HG03066 (cell line): ENCODE data around the gene TPST2.
A peak's percentile ranks its signal among the peaks of the same experiment; 100 is the strongest.

Experiments used
- ATAC-seq: cut with Tn5 transposase; IDR thresholded peaks from one replicate; pipeline ENCODE4 v1.9.1; 2021; ENCODE audit warnings: low read depth; ENCODE audit not compliant: unreplicated experiment

Gene TPST2

DNA sequence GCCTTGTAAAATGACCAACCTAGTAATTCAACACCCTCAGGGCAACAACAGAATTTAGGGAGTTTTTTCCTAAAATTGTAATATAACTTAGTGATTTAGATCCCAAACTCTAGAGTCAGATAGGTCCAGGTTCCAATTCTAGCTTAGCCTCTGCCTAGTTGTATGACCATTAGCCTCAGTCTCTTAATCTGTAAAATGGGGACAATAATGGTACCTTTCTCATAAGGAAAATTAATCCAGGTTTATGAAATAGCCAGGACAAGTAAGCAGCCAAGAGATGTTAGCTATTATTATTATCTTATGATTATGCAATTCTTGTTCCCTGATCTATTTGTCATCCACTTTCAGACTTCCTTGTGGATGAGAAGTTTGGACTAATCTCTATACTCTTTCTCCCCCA is 81.8 kb downstream of the TPST2 start:
- ATAC-seq, result no peak

DNA sequence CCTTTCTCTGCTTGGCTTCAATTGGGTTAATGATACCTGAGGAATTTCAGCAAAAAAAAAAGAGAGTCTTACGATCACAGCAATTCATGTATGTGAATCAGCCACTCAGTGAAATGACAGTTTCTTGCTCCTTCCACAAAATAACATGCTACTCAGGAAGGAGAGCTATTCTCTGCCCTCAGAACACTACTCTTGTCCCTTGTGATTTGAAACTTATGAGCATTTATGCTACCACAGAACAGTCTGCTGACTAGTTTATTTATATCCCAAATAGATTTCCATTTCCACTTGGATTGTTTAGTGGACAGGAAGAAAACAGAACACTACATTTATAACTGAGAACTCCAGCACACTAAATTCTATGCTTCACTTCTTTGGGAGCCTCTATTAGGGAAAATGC is 86.2 kb downstream of the TPST2 start:
- ATAC-seq, result no peak

DNA sequence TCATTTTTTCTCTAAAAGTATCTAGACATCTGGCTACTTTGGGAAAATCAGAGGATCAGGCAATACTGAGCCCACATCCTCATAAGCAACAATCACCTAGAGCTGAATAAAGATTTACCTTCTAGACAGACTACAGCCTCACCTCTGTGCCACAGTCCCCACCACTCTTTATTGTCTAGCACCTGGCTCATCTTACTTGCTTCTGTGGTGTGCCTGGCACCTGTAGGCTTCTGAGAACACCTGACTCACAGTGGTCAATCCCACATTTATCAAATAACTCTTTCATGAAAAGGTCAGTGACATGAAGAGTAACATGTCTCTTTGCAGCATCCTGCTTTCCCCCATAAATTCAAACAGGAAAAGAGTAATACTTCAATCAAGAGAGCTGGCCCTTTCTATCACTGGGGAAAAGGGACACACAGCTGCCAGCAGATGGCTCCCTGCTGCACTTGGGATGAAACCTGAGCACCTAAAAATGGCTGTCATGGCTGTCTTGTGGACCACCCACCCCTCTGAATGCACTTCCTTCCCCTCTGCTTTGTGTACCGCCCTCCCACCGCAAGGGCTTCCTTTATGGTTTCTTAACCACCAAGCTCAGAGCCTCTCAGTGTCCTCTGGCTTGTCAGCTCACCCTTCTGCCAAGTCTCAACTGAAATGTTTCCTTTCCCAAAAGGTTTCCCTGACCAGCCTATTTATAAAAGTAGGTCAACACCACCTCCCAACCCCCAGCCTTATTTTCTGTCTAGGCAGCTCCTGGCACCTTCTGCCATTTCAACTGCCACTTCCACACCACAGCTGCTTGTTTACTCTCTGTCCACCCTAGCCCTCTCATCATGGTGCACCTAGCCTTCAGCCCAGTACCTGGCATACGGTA is 87.0 kb downstream of the TPST2 start:
- ATAC-seq, result no peak

GRCh38 chr22:26501996-26502395 is 87.9 kb downstream of the TPST2 start:
- ATAC-seq, result no peak

- no peak for ATAC-seq
Observed at GRCh38 chr22:26499188-26499703, 90.7 kb downstream of the TPST2 start.

- ATAC-seq, result no peak
Observed at GRCh38 chr22:26496456-26496855, 93.5 kb downstream of the TPST2 start.

DNA sequence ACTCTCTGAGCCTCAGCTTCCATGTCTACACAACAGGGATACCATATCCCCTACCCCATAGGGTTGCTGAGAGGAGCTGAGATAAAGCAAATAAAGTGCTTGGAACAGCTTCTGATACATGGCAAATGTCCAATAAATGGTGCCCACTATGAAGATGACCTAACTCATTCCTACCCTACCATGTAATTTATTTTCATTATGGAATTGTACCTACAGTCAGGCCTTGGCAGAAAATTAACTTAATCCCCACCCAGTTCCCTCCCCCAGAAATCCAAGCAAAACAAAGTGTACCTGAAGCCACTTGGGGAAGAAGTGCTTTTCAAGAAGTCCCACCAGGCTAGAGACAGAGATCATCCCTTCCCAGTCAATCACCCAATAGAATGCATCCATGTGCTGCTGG is 95.4 kb downstream of the TPST2 start:
- ATAC-seq, result no peak

DNA sequence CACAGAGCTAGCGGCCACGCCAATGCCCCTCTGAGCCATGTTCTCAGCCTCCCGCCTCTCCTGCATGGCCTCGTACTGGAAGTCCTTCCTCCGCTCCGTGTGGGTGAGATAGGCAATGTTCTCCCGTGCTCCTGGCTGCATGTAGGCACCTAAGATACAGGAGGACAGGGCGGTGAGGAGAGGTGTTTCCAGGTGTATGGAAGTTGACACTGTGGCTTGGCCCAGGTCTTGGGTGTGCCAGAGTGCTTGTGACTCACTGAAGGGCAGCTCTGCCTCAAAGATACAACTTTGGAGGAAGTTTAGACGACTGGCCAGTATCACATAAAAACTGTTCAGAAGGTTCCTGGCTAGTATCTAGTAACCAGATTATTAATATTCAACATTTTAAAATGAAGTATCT is 97.7 kb downstream of the TPST2 start:
- ATAC-seq, result no peak

DNA sequence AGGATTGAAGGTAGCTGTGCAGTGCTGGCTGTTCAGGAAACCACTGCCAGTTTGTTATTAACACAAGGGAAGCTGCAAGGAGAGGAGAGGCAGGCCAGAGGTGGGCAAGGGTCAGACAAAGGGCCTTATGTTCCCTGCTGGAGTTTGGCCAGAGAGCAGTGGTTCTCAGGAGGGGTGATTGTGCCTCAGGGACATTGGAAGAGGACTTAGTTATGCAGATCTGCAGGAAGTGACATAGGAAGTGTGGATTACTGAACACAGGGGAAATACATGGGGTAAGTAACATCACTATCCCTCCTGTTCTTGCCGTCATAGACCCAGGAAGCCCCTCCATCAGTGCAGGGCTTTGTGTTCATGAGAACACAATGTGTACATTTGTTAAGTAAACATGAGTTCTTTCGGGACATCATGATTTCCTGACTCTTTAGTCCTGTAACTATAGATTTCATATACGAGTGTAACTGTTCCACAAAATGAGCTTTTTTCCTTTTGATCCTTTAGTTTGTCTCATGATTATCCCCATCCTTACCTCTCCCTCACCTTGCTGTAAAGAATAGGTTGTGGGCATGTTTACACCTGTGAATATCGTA is 100.4 kb downstream of the TPST2 start:
- ATAC-seq, result no peak

DNA sequence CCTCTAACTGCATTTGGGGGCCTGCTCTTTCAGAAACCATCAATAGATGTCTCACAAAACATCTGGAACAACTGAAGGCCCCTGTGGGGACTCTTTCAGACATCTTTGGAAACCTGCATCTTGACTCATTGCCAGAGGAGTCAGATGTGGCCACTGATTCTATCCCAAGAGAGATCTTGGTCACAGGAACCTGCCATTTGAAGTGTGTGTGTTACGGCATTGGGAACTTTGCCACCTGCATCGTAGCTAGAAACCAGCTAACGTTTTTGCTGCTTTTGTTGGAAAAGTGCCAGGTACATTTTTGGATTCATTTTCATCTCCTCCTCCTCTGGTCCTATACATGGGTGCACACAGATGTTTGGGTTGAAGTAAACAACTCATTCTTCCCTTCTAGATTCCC is 101.9 kb downstream of the TPST2 start:
- no peak for ATAC-seq

- ATAC-seq, result no peak
Observed at GRCh38 chr22:26486394-26486793, 103.5 kb downstream of the TPST2 start.

DNA sequence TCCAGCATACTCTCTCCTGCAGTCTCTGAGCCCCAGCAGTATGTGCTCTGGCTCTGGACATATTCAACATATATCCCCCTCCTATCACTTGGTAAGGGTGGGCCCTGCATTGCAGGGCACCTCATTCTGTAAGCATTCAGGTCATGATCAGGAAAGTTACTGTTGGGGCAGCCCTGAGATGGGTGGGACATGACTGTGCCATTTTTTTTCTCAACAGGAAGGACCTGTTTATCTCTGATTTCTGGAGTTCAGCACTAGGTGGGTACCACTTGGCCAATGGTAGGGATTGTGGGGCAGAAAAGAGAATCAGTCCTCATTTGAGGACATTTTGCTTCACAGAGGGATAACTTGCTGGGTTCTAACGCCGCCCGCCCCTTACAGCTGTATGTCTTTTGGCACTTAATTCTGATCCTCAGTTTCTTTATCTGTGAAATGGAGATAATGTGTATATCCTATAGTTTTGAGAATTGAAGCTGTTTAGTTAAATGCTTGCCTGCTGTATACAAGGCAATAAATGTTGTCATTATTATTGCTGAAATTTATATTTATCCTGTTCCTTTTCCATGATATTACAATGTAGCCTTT is 104.0 kb downstream of the TPST2 start:
- no peak for ATAC-seq

- ATAC-seq, result no peak
Observed at GRCh38 chr22:26485013-26485412, 104.9 kb downstream of the TPST2 start.

DNA sequence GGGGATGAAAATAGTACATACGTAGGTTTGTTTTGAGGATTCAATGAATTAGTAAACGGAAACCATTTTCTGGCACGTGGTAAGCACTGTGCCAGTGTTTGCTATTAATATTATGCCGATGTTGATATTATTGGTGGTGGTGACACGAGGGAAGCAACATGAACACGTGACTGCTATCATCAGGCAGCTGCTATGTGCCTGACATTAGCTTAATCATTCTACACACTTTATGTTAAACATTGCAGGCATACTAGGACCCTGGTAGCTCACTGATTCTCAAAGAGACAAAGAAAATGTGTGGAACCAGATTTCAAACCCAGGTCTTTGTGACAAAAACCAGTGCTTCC is 105.6 kb downstream of the TPST2 start:
- no peak for ATAC-seq

GRCh38 chr22:26483439-26484359 is 106.2 kb downstream of the TPST2 start, which contains the start of the genes HPS4 and SRRD:
Gene HPS4 (minus strand): TSS chr22:26483783. CDS start chr22:26481762, 2,021 bp downstream.
Gene SRRD (plus strand): TSS chr22:26483877. CDS start chr22:26483891, 14 bp downstream.
- peak; percentile 65 for ATAC-seq

DNA sequence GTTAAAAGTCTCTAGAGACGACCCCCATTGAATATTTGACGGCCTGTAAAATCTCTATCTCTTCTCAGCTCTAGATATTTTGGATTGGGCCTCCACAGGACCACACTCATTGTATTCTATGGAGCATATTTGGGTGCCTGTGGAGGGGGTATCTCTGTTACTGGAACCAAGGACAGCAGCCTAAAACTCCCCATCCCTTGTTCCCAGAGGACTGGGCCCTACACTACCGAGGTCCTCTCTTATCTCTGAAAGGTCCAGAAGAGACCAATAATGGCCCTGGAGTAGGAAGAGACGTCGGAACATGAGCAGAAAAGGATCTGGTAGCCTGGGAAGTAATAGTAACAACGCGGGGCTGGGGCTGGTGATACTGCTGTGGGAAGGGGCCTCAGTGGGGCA is 106.9 kb downstream of the TPST2 start:
- ATAC-seq, result no peak

- ATAC-seq, result no peak
Observed at GRCh38 chr22:26482161-26482560, 107.8 kb downstream of the TPST2 start.

GRCh38 chr22:26481694-26482093 is 108.2 kb downstream of the TPST2 start:
- no peak for ATAC-seq

DNA sequence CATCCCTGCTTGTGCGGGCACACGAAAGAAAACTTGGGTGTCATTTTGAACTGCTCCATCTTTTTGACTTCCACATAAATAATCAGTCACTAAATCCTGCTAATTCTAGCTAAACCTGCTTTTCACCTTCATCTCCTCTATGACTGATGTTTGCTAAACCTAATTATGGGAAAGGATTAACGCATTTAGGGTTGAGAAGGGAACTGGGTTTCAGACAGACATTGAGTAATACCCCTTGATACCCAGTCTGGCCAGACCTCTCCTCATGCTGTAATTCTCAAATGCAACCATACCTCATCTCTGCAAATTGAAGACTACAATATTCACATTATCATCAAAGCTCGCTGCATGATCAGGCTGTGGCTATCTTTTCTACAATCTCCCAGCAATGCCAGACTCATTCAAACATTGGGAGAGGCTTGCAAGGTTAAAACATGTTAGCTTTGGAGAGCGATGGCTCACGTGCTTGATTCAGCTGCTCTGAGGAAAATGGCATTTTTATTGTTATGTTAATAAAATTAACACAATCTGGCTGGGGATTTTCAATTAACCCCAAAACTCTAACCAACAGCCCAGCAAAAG is 108.7 kb downstream of the TPST2 start:
- no peak for ATAC-seq

GRCh38 chr22:26480611-26480932 is 109.4 kb downstream of the TPST2 start:
- ATAC-seq, result no peak
